Measurements from ENCODE around the gene HNRNPH2.
A peak's percentile ranks its signal among the peaks of the same experiment; 100 is the strongest.

HNRNPH2 gene

DNA sequence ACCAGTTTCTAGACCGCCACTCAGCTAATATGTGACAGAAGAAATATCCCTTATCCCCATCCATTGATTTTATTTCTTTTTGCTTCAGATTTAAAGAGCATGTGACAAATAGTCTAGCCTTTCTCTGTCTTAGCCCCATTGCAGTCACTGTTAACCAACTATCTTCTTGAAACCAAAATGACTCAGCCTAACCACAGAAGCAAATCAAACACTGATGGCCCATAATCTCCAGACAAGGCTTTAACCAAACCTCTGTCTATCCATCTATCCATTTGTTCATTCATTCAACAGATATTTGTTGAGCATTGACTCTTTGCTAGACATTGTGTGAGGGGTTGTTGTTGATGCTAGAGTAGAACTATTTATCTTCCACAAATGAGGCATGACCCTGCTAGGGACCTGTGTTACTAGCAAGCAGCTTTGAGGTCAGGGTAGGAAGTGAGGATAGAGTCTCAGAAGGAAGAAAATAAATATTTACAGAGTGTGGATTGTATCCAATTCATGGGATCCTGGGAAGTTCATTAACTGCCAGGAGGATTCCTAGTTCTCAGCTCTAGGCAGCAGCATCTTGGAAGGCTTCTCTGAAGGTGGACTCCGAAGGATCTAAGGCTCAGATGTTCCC is 22.5 kb downstream of the HNRNPH2 start:
- peak; percentile 7 for DNase-seq (ENCODE audit: low spot score)
- TF ChIP-seq CTCF (IDR thresholded peaks at IDR 0.05; ENCODE audit: extremely low read depth, missing control alignments): no peak

- no peak for DNase-seq (ENCODE audit: low spot score)
- TF ChIP-seq CTCF (IDR thresholded peaks at IDR 0.05; ENCODE audit: extremely low read depth, missing control alignments): no peak
These were observed 34.1 kb downstream of the HNRNPH2 start for GRCh38 chrX:101442085-101442484.

- TF ChIP-seq CTCF (IDR thresholded peaks at IDR 0.05; ENCODE audit: extremely low read depth, missing control alignments): no peak
- DNase-seq (ENCODE audit: low spot score): no peak
These were observed 41.3 kb downstream of the HNRNPH2 start for GRCh38 chrX:101449279-101449678.

DNA sequence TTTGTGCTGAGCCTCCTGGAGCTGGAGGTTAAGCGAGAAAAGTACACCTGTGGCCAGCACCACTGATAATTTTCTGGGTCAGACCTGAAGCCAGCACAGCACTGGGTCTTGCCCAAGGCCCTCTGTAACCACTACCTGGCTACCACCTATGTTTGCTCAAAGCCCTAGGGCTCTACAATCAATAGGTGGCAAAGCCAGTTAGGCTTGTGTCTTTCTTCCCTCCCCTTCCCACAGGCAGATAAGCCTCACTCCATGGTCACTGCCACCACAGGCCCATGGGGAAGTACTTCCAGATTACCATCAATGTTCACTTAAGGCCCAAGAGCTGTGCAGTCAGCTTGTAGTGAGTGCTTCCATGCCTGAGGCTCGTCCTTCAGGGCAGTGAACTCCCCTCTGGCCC is 42.1 kb downstream of the HNRNPH2 start:
- no peak for DNase-seq (ENCODE audit: low spot score)
- TF ChIP-seq CTCF (IDR thresholded peaks at IDR 0.05; ENCODE audit: extremely low read depth, missing control alignments): no peak

DNA sequence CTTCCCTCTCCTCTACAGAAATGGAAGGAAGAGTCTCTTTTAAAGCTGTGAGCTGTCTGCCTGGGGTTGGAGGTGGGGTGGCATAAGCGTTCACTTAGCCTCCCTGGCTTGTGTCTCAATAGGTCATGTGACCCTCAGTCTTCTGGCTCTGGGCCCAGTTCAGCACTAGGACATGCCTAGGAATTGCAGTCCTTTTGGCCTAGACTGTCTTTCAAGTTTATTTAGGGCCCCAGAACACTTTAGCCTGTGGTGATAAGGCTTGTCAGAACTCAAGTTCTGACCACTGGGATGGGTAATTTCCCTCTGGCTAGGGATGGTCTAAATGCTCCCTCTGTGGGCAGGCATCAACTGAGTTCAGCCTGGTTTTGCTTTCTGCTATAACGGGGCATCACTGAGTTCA is 42.9 kb downstream of the HNRNPH2 start:
- no peak for TF ChIP-seq CTCF (IDR thresholded peaks at IDR 0.05; ENCODE audit: extremely low read depth, missing control alignments)
- no peak for DNase-seq (ENCODE audit: low spot score)

DNA sequence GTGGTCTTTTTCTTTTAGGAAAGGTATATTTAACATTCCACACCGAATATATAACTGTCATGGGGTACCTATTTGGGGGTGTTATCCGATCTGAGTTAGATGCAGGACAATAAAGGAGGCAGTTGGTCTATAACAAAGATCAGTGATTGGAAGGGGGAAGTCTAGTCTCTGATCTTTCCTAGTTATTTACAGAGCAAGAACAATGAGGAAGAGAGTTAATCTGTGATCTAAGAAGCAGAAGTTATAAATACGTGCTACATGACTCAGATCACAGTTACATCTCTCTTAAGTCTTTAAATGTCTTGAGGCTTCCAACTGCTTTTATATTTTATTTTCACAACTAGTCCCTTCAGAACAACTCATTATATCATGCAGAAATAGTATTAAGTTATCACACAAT is 44.0 kb downstream of the HNRNPH2 start:
- no peak for DNase-seq (ENCODE audit: low spot score)
- no peak for TF ChIP-seq CTCF (IDR thresholded peaks at IDR 0.05; ENCODE audit: extremely low read depth, missing control alignments)

- no peak for TF ChIP-seq CTCF (IDR thresholded peaks at IDR 0.05; ENCODE audit: extremely low read depth, missing control alignments)
- no peak for DNase-seq (ENCODE audit: low spot score)
These were observed 52.6 kb downstream of the HNRNPH2 start for GRCh38 chrX:101460669-101461068.
